Measurements from ENCODE around the gene ATL2.

DNA sequence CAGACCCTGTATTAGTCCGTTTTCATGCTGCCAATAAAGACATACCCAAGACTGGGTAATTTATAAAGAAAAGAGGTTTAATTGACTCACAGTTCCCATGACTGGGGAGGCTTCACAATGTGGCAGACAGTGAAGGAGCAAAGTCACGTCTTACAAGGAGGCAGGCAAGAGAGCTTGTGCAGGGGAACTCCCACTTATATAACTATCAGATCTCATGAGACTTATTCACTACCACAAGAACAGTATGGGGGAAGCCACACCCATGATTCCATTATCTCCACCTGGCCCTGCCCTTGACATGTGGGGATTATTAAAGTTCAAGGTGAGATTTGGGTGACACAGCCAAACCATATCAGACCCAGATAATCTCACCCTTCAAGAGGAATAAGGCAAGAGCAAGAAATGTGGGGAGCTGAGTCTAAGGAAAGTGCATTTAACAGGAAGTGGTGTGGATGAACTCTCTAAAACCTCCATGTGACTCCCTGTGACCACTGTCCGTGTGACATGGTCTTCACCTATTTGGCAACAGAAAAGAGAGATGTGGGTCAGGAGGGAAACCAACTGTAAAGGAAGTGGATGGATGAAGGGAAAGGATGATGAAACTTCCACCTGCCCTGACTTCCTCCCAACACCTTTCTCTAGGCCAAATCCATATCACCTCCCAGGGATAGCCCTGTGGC lies 110.6 kb downstream of the ATL2 start:
- TF ChIP-seq, protein P1, sequence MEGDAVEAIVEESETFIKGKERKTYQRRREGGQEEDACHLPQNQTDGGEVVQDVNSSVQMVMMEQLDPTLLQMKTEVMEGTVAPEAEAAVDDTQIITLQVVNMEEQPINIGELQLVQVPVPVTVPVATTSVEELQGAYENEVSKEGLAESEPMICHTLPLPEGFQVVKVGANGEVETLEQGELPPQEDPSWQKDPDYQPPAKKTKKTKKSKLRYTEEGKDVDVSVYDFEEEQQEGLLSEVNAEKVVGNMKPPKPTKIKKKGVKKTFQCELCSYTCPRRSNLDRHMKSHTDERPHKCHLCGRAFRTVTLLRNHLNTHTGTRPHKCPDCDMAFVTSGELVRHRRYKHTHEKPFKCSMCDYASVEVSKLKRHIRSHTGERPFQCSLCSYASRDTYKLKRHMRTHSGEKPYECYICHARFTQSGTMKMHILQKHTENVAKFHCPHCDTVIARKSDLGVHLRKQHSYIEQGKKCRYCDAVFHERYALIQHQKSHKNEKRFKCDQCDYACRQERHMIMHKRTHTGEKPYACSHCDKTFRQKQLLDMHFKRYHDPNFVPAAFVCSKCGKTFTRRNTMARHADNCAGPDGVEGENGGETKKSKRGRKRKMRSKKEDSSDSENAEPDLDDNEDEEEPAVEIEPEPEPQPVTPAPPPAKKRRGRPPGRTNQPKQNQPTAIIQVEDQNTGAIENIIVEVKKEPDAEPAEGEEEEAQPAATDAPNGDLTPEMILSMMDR (IDR thresholded peaks at IDR 0.05; ENCODE audit: borderline replicate concordance, extremely low read depth, low read length, poor library complexity, severe bottlenecking), result no peak
- no peak for TF ChIP-seq EZH2 (IDR thresholded peaks at IDR 0.05; ENCODE audit: borderline replicate concordance, low read depth, low read length, severe bottlenecking)

Measured in DND-41 (cell line).